ENCODE measurements around the gene ALDH4A1. TPM values are rescaled to one million over a fixed set of nuclear protein-coding genes. Genes with fewer than 3 reads are reported as not detected.

ALDH4A1 gene
- total RNA-seq (10 to 100 TPM; 13.7 to 17.6 TPM), polyA plus RNA-seq (ENCODE audit: insufficient read length in 2 of 2) (10 to 100 TPM; 29.4 to 31.2 TPM)
- long read RNA-seq, donor 1, transcript ALDH4A1-202 (15 exons, 3,363 nt), result major isoform, 8 of 9 reads
- long read RNA-seq, donor 1, partial matches to known transcripts, result 0 of 9 reads
- long read RNA-seq, donor 1, other reads (novel, unspliced or antisense), result 0 of 9 reads
- long read RNA-seq, donor 2, partial matches to known transcripts, result 0 of 3 reads
- long read RNA-seq, donor 2, other reads (novel, unspliced or antisense), result 0 of 3 reads
- long read RNA-seq, donor 3, result 0 reads
- long read RNA-seq, donor 4, partial matches to known transcripts, result 0 of 4 reads
- long read RNA-seq, donor 4, other reads (novel, unspliced or antisense), result 0 of 4 reads

- peak; percentile 95 to 99 (median 97) for DNase-seq (ENCODE audit: low read depth in 4 of 6, low spot score in 6 of 6)
- H3K27me3 ChIP-seq (ENCODE audit: control insufficient read depth, insufficient read depth, low read length), result no peaks in the 10 kb centered on the region
- no peaks in the 10 kb centered on the region for H3K9me3 ChIP-seq (ENCODE audit: control insufficient read depth, insufficient read depth, low read length)
- H3K4me3 ChIP-seq (ENCODE audit: low read depth, low read length), result peak within 1 kb of the TSS; percentile 77
- peaks cover 37% of the 10 kb centered on the region for H3K4me1 ChIP-seq (ENCODE audit: control insufficient read depth, insufficient read depth, low read length)
- H3K36me3 ChIP-seq (ENCODE audit: control insufficient read depth, insufficient read depth, low read length), result peaks cover 23% of the 10 kb centered on the region
- under 1% methylated on average over 54 of the region's 55 CpGs for WGBS (ENCODE audit: insufficient coverage)
- H3K27ac ChIP-seq (ENCODE audit: low read depth, low read length), result peak within 1 kb of the TSS; percentile 93
Observed at GRCh38 chr1:18902523-18903290, at the start of gene ALDH4A1. Gene ALDH4A1 (minus strand): TSS chr1:18902555. CDS start chr1:18902523, 32 bp downstream.

- H3K27ac ChIP-seq (ENCODE audit: low read depth, low read length), result peak overlapping the region; percentile 93
- no peak overlapping the region for H3K4me3 ChIP-seq (ENCODE audit: low read depth, low read length)
- WGBS (ENCODE audit: insufficient coverage), result 79% methylated on average over 7 of the region's 8 CpGs
- H3K9me3 ChIP-seq (ENCODE audit: control insufficient read depth, insufficient read depth, low read length), result no peaks in the 10 kb centered on the region
- peaks cover 5% of the 10 kb centered on the region for H3K36me3 ChIP-seq (ENCODE audit: control insufficient read depth, insufficient read depth, low read length)
- H3K4me1 ChIP-seq (ENCODE audit: control insufficient read depth, insufficient read depth, low read length), result peaks cover 81% of the 10 kb centered on the region
- no peak for DNase-seq (ENCODE audit: low read depth in 4 of 6, low spot score in 6 of 6)
- no peaks in the 10 kb centered on the region for H3K27me3 ChIP-seq (ENCODE audit: control insufficient read depth, insufficient read depth, low read length)
Observed at GRCh38 chr1:18951818-18952391, 49.5 kb upstream of the ALDH4A1 start.

GRCh38 chr1:18951416-18951815 lies 49.1 kb upstream of the ALDH4A1 start:
- WGBS (ENCODE audit: insufficient coverage), result 61% methylated on average over 9 of the region's 9 CpGs
- peaks cover 84% of the 10 kb centered on the region for H3K4me1 ChIP-seq (ENCODE audit: control insufficient read depth, insufficient read depth, low read length)

GRCh38 chr1:18950401-18951026 lies 48.2 kb upstream of the ALDH4A1 start:
- DNase-seq (ENCODE audit: low read depth in 4 of 6, low spot score in 6 of 6), result peak in 1 of 6 donors; percentile 38
- H3K4me1 ChIP-seq (ENCODE audit: control insufficient read depth, insufficient read depth, low read length), result peaks cover 91% of the 10 kb centered on the region
- peak overlapping the region; percentile 93 for H3K27ac ChIP-seq (ENCODE audit: low read depth, low read length)
- H3K4me3 ChIP-seq (ENCODE audit: low read depth, low read length), result no peak overlapping the region
- WGBS (ENCODE audit: insufficient coverage), result 32% methylated on average over 19 of the region's 19 CpGs
- H3K27me3 ChIP-seq (ENCODE audit: control insufficient read depth, insufficient read depth, low read length), result no peaks in the 10 kb centered on the region
- no peaks in the 10 kb centered on the region for H3K9me3 ChIP-seq (ENCODE audit: control insufficient read depth, insufficient read depth, low read length)
- peaks cover 5% of the 10 kb centered on the region for H3K36me3 ChIP-seq (ENCODE audit: control insufficient read depth, insufficient read depth, low read length)

More at GRCh38 chr1:18951416-18951815, 49.1 kb upstream of the ALDH4A1 start:
- peaks cover 5% of the 10 kb centered on the region for H3K36me3 ChIP-seq (ENCODE audit: control insufficient read depth, insufficient read depth, low read length)
- H3K27me3 ChIP-seq (ENCODE audit: control insufficient read depth, insufficient read depth, low read length), result no peaks in the 10 kb centered on the region
- H3K27ac ChIP-seq (ENCODE audit: low read depth, low read length), result peak overlapping the region; percentile 93
- no peaks in the 10 kb centered on the region for H3K9me3 ChIP-seq (ENCODE audit: control insufficient read depth, insufficient read depth, low read length)
- no peak for DNase-seq (ENCODE audit: low read depth in 4 of 6, low spot score in 6 of 6)
- no peak overlapping the region for H3K4me3 ChIP-seq (ENCODE audit: low read depth, low read length)

GRCh38 chr1:18949686-18950400 lies 47.5 kb upstream of the ALDH4A1 start:
- H3K9me3 ChIP-seq (ENCODE audit: control insufficient read depth, insufficient read depth, low read length), result no peaks in the 10 kb centered on the region
- peaks cover 92% of the 10 kb centered on the region for H3K4me1 ChIP-seq (ENCODE audit: control insufficient read depth, insufficient read depth, low read length)
- H3K4me3 ChIP-seq (ENCODE audit: low read depth, low read length), result peak overlapping the region; percentile 20
- peak in 3 of 6 donors; percentile 53 to 84 (median 76) for DNase-seq (ENCODE audit: low read depth in 4 of 6, low spot score in 6 of 6)
- H3K36me3 ChIP-seq (ENCODE audit: control insufficient read depth, insufficient read depth, low read length), result peaks cover 5% of the 10 kb centered on the region
- WGBS (ENCODE audit: insufficient coverage), result 5% methylated on average over 9 of the region's 22 CpGs
- H3K27ac ChIP-seq (ENCODE audit: low read depth, low read length), result peak overlapping the region; percentile 93
- H3K27me3 ChIP-seq (ENCODE audit: control insufficient read depth, insufficient read depth, low read length), result no peaks in the 10 kb centered on the region

GRCh38 chr1:18948913-18949685 lies 46.7 kb upstream of the ALDH4A1 start:
- H3K4me3 ChIP-seq (ENCODE audit: low read depth, low read length), result peak overlapping the region; percentile 20
- DNase-seq (ENCODE audit: low read depth in 4 of 6, low spot score in 6 of 6), result peak in 2 of 6 donors; percentile 39 to 71
- H3K9me3 ChIP-seq (ENCODE audit: control insufficient read depth, insufficient read depth, low read length), result no peaks in the 10 kb centered on the region
- 34% methylated on average over 20 of the region's 23 CpGs for WGBS (ENCODE audit: insufficient coverage)
- peaks cover 92% of the 10 kb centered on the region for H3K4me1 ChIP-seq (ENCODE audit: control insufficient read depth, insufficient read depth, low read length)
- H3K27me3 ChIP-seq (ENCODE audit: control insufficient read depth, insufficient read depth, low read length), result no peaks in the 10 kb centered on the region
- H3K27ac ChIP-seq (ENCODE audit: low read depth, low read length), result peak overlapping the region; percentile 93
- peaks cover 5% of the 10 kb centered on the region for H3K36me3 ChIP-seq (ENCODE audit: control insufficient read depth, insufficient read depth, low read length)

GRCh38 chr1:18948048-18948912 lies 45.9 kb upstream of the ALDH4A1 start:
- no peaks in the 10 kb centered on the region for H3K27me3 ChIP-seq (ENCODE audit: control insufficient read depth, insufficient read depth, low read length)
- H3K4me1 ChIP-seq (ENCODE audit: control insufficient read depth, insufficient read depth, low read length), result peaks cover 91% of the 10 kb centered on the region
- no peaks in the 10 kb centered on the region for H3K9me3 ChIP-seq (ENCODE audit: control insufficient read depth, insufficient read depth, low read length)
- DNase-seq (ENCODE audit: low read depth in 4 of 6, low spot score in 6 of 6), result no peak
- WGBS (ENCODE audit: insufficient coverage), result 63% methylated on average over 13 of the region's 15 CpGs
- H3K4me3 ChIP-seq (ENCODE audit: low read depth, low read length), result no peak overlapping the region
- H3K27ac ChIP-seq (ENCODE audit: low read depth, low read length), result peak overlapping the region; percentile 93
- H3K36me3 ChIP-seq (ENCODE audit: control insufficient read depth, insufficient read depth, low read length), result peaks cover 5% of the 10 kb centered on the region

- H3K27ac ChIP-seq (ENCODE audit: low read depth, low read length), result peak overlapping the region; percentile 0
- peaks cover 93% of the 10 kb centered on the region for H3K4me1 ChIP-seq (ENCODE audit: control insufficient read depth, insufficient read depth, low read length)
Observed at GRCh38 chr1:18947570-18947969, 45.2 kb upstream of the ALDH4A1 start.

More at GRCh38 chr1:18947570-18947969, 45.2 kb upstream of the ALDH4A1 start:
- 36% methylated on average over 8 of the region's 9 CpGs for WGBS (ENCODE audit: insufficient coverage)
- peak in 1 of 6 donors; percentile 24 for DNase-seq (ENCODE audit: low read depth in 4 of 6, low spot score in 6 of 6)
- no peaks in the 10 kb centered on the region for H3K27me3 ChIP-seq (ENCODE audit: control insufficient read depth, insufficient read depth, low read length)
- no peak overlapping the region for H3K4me3 ChIP-seq (ENCODE audit: low read depth, low read length)
- H3K9me3 ChIP-seq (ENCODE audit: control insufficient read depth, insufficient read depth, low read length), result no peaks in the 10 kb centered on the region
- peaks cover 7% of the 10 kb centered on the region for H3K36me3 ChIP-seq (ENCODE audit: control insufficient read depth, insufficient read depth, low read length)
